Cardiac muscle cell (in vitro differentiated cells and primary cell): ENCODE results near the gene HOTAIR. TPM values are rescaled to one million over a fixed set of nuclear protein-coding genes. Genes with fewer than 3 reads are reported as not detected.

Experiments
- DNase-seq, 2 donors: peaks; one replicate each; pipeline versions ENCODE4 v3.0.0 to v3.0.0-alpha.2; 2010 to 2017; ENCODE audit warnings: low read depth in 1 of 2, low spot score in 1 of 2
- H3K27ac ChIP-seq: fragments of 200-600 bp; sonication (generic); 2 replicates; pipeline ENCODE4 v1.5.1; 2016
- H3K27me3 ChIP-seq: fragments of 200-600 bp; sonication (generic); 2 replicates; pipeline ENCODE4 v1.6.0; 2016; ENCODE audit warnings: control low read depth
- H3K36me3 ChIP-seq: fragments of 200-600 bp; sonication (generic); 2 replicates; pipeline ENCODE4 v1.5.1; 2016; ENCODE audit warnings: control low read depth
- H3K4me1 ChIP-seq: fragments of 200-600 bp; sonication (generic); 2 replicates; pipeline ENCODE4 v1.8.1; 2017; ENCODE audit warnings: low read depth, mild to moderate bottlenecking, mixed run types
- H3K4me3 ChIP-seq: fragments of 200-600 bp; sonication (generic); 2 replicates; pipeline ENCODE4 v1.5.1; 2016; ENCODE audit warnings: mild to moderate bottlenecking
- H3K9me3 ChIP-seq: fragments of 200-600 bp; sonication (generic); 2 replicates; pipeline ENCODE4 v1.5.1; 2017; ENCODE audit warnings: low read depth, mild to moderate bottlenecking, control low read depth
- CTCF ChIP-seq: IDR thresholded peaks from 2 replicates; pipeline ENCODE4 v1.5.1; 2012; ENCODE audit warnings: low read depth, mild to moderate bottlenecking, low read length
- polyA plus RNA-seq: library from polyadenylated mRNA; unstranded; fragments of >200 nt; fragmentation: Nextera tagmentation; extraction: Ambion mirVana; gene quantifications from 2 replicates; pipeline ENCODE4 v1.2.1, GENCODE V29; 2016
- total RNA-seq: library from RNA; depleted of rRNA; stranded (reverse); fragments of >200 nt; gene quantifications from 2 replicates; pipeline ENCODE4 v1.2.3, GENCODE V29; 2016

The HOTAIR gene
- total and polyA plus RNA-seq, 2 experiments from 2014 or later: not detected

GRCh38 chr12:54019924-54020590 is 45.3 kb upstream of the HOTAIR start:
- peaks cover 100% of the 10 kb centered on the region for H3K27me3 ChIP-seq
- no peak for TF ChIP-seq CTCF
- H3K4me1 ChIP-seq: peaks cover 19% of the 10 kb centered on the region
- peak overlapping the region; percentile 2 for H3K27ac ChIP-seq
- H3K36me3 ChIP-seq: no peaks in the 10 kb centered on the region
- DNase-seq: peak in 1 of 2 donors; percentile 63
- H3K9me3 ChIP-seq: no peaks in the 10 kb centered on the region
- H3K4me3 ChIP-seq: no peak overlapping the region

- peaks cover 100% of the 10 kb centered on the region for H3K27me3 ChIP-seq
- H3K9me3 ChIP-seq: no peaks in the 10 kb centered on the region
- H3K4me1 ChIP-seq: peaks cover 19% of the 10 kb centered on the region
- DNase-seq: no peak
- H3K36me3 ChIP-seq: no peaks in the 10 kb centered on the region
- H3K27ac ChIP-seq: no peak overlapping the region
- H3K4me3 ChIP-seq: no peak overlapping the region
- no peak for TF ChIP-seq CTCF
These were observed 44.5 kb upstream of the HOTAIR start for GRCh38 chr12:54019091-54019811.

- Histone ChIP-seq H3K27me3 (peaks cover 100% of the 10 kb centered on the region), H3K4me1 (peaks cover 19% of the 10 kb centered on the region), H3K9me3 (no peaks in the 10 kb centered on the region), H3K36me3 (no peaks in the 10 kb centered on the region), H3K4me3 (peak overlapping the region; percentile 24), H3K27ac (no peak overlapping the region)
- TF ChIP-seq CTCF: no peak
- no peak for DNase-seq
These were observed 43.8 kb upstream of the HOTAIR start for GRCh38 chr12:54018468-54018984.

- Histone ChIP-seq H3K27ac (no peak overlapping the region), H3K27me3 (peaks cover 100% of the 10 kb centered on the region), H3K4me3 (peak overlapping the region; percentile 24), H3K4me1 (peaks cover 19% of the 10 kb centered on the region), H3K36me3 (no peaks in the 10 kb centered on the region), H3K9me3 (no peaks in the 10 kb centered on the region)
- DNase-seq: peak; percentile 34 to 71
- no peak for TF ChIP-seq CTCF
These were observed 43.2 kb upstream of the HOTAIR start for GRCh38 chr12:54017878-54018467.

- H3K27me3 ChIP-seq: peaks cover 100% of the 10 kb centered on the region
- peak overlapping the region; percentile 24 for H3K4me3 ChIP-seq
- H3K27ac ChIP-seq: no peak overlapping the region
- no peaks in the 10 kb centered on the region for H3K36me3 ChIP-seq
- H3K9me3 ChIP-seq: no peaks in the 10 kb centered on the region
- TF ChIP-seq CTCF: no peak
- no peak for DNase-seq
- peaks cover 19% of the 10 kb centered on the region for H3K4me1 ChIP-seq
These were observed 42.5 kb upstream of the HOTAIR start for GRCh38 chr12:54017027-54017788.
